GM10847 (cell line): ENCODE results near the gene NRDC.

Source experiments
- POLR2A ChIP-seq: IDR thresholded peaks from 2 replicates; pipeline ENCODE4 v1.6.1; 2011; ENCODE audit not compliant: insufficient read length; ENCODE audit errors: extremely low read depth

The NRDC gene

GRCh38 chr1:51907079-51907702 lies 28.7 kb upstream of the NRDC start:
- no peak for TF ChIP-seq POLR2A

DNA sequence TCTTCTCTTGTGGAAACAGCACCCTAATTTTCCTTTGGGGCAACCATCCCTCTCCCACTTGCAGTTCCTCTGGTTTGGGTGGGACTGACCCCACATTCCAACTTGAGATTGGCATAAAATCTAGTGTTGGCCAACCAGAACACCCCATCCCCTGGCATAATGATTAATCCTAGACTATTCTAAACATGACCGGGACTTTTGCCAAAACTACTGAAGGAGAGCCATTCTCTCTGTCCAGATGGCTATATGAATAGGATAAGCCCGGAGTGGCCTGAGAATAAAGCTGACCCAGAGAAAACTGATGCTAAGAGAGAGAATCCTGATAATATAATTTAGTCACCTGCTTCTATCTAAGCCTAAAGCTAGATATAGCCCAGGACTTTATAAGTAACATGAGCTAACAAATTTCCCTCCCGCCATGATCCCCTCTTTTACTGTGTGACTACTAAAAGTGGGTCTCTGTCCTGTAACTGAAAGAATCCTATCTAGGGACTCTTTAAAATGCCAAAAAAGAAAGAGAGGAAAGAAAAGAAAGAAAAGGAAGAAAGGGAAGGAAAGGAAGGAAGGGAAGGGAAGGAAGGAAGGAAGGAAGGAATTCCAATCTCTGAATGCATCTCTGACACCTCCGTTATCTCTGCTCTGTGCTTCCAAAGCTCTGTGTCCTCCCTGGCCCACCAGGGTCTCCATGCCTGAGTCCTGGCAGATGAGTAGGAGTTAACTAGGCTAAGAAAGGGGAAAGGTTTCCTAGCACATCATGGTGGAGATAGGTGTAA lies 28.0 kb upstream of the NRDC start:
- no peak for TF ChIP-seq POLR2A

GRCh38 chr1:51902456-51902855 lies 23.9 kb upstream of the NRDC start:
- no peak for TF ChIP-seq POLR2A

DNA sequence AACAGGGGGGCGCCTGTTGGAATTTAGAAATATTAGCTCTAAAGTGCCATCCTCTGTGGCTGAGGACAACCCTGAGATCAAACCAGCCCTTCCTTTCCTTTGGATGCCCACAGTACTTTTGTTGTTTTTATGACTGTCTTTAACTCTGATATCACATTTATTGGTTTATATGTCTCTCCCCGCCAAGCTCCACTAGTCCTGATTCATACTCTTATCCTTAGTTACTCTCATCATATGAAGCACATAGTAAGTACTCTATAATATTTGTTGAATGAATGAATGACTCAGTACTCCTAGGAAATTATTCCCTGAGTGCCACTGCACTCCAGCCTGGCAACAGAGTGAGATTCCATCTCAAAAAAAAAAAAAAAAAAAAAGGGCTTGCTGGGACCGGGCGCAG lies 22.6 kb upstream of the NRDC start:
- TF ChIP-seq POLR2A: no peak

GRCh38 chr1:51899022-51899421 lies 20.5 kb upstream of the NRDC start:
- TF ChIP-seq POLR2A: no peak

GRCh38 chr1:51898090-51898734 lies 19.7 kb upstream of the NRDC start:
- TF ChIP-seq POLR2A: no peak

- no peak for TF ChIP-seq POLR2A
These were observed 19.1 kb upstream of the NRDC start for GRCh38 chr1:51897699-51898031.

- no peak for TF ChIP-seq POLR2A
These were observed 265 bp downstream of the NRDC start for GRCh38 chr1:51878308-51878615.

- TF ChIP-seq POLR2A: no peak
These were observed 856 bp downstream of the NRDC start for GRCh38 chr1:51877434-51878307.

DNA sequence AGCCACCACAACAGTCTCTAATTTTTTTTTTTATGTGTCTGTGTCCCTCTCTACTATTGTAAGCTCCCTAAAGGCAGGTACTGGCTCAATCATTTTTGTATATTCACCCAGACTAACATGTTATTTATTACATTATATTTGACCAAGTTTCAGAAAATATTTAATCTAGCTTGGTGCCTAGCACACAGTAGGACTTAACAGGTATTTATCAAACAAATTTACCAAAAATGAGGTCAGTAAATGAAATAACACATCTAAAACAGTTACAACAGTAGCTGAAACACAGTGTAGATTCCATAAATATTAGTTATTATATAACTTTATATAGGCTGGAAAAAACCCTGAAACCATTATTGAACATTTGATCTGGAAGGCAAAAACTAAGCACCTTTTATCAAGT lies 2.7 kb downstream of the NRDC start:
- no peak for TF ChIP-seq POLR2A

GRCh38 chr1:51875291-51875772 lies 3.2 kb downstream of the NRDC start:
- no peak for TF ChIP-seq POLR2A

GRCh38 chr1:51871351-51871975 lies 7.1 kb downstream of the NRDC start:
- TF ChIP-seq POLR2A: no peak

- TF ChIP-seq POLR2A: no peak
These were observed 7.8 kb downstream of the NRDC start for GRCh38 chr1:51870603-51871350.

DNA sequence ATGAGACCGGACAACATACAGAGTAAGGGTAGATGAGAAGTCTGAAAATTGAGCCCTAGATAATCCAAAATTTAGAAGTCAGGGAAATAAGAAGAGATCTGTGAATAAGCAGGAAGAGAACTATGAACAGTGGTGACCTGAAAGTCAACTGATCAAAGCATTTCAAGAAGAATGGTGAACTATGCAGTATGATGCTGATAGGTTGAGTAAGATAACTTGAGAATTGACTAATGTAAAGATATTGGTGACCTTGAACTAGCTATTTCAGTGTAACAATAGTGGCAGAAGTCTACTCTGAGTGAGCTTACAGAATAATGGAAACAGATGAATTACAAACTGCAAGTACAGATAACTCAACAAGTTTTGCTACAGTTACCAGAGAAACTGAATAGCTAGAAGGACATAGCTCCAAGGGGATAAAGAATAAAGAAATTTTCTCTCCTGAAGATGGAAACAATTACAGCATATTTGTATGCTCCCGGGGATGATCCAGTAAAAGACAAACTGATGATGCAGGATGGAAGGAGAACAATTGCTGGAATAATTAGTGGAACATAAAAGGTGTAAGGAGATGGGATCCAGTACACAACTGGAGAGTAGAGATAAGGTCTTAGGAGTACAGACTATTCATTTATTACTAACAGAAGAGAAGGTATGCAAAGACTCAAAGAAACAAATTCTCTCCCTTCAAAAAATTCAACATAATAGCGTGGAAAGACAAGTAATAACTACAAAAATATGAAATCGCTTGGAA lies 10.9 kb downstream of the NRDC start:
- no peak for TF ChIP-seq POLR2A

GRCh38 chr1:51863384-51863783 lies 15.1 kb downstream of the NRDC start:
- no peak for TF ChIP-seq POLR2A
